ENCODE results near the gene FLOT1. TPM values are rescaled to one million over a fixed set of nuclear protein-coding genes. Genes with fewer than 3 reads are reported as not detected.

The FLOT1 gene
- total and polyA plus RNA-seq, 9 of the 15 experiments (the other 6 are each of a cell fraction or from before 2014, with no cell fraction given): 11.7 to 149 (median 118) TPM

DNA sequence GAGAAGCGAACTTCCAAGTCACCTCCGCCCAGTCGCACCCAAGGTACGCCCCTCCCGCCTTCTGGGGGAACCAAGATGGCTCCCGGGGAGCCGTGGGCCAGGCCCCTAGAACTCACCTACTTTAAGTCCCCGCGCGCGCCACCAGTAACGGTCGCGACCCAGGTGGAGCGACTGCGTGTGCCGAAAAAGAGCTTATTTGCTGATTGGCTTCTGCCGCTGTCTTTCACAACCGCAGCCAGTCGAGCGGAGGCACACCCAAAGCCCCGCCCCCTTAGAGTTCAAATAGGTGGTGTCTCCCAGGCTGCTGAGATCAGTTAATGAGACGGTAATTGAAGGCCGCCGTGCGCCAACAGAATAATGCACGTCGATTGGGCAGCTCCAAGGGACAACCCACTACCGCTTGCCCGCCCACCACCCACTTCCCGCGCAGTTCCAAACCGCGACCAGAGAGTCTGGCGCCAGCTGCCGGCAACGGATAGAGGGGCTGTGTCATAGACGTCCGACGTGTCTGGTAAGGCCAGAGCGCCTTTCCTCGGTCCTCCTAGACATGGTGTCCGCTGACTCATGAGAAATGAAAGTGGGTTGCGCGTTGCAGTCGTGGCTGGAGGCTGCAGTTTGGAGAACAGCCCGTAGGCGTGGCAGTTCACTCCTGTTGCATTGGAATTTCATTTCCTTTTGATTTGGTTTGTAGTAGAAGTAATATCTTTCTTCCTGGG is 25.2 kb downstream of the FLOT1 start, which contains the start of gene MDC1 (continued):
- TF ChIP-seq KLF6 (CRISPR knock-in tag; IDR thresholded peaks at IDR 0.05; ENCODE audit: borderline replicate concordance): peak; percentile 96
- peak; percentile 92; the same call in 1 of the 2 replicates for TF ChIP-seq RNF2 (IDR thresholded peaks at IDR 0.05)
- no peak for TF ChIP-seq THRAP3 (IDR thresholded peaks at IDR 0.05; ENCODE audit: borderline replicate concordance)
- TF ChIP-seq ZNF431 (CRISPR knock-in tag; IDR thresholded peaks at IDR 0.05): 0 out of 2 replicates have a peak, but pooled peaks have one; percentile 63
- TF ChIP-seq, protein P1, sequence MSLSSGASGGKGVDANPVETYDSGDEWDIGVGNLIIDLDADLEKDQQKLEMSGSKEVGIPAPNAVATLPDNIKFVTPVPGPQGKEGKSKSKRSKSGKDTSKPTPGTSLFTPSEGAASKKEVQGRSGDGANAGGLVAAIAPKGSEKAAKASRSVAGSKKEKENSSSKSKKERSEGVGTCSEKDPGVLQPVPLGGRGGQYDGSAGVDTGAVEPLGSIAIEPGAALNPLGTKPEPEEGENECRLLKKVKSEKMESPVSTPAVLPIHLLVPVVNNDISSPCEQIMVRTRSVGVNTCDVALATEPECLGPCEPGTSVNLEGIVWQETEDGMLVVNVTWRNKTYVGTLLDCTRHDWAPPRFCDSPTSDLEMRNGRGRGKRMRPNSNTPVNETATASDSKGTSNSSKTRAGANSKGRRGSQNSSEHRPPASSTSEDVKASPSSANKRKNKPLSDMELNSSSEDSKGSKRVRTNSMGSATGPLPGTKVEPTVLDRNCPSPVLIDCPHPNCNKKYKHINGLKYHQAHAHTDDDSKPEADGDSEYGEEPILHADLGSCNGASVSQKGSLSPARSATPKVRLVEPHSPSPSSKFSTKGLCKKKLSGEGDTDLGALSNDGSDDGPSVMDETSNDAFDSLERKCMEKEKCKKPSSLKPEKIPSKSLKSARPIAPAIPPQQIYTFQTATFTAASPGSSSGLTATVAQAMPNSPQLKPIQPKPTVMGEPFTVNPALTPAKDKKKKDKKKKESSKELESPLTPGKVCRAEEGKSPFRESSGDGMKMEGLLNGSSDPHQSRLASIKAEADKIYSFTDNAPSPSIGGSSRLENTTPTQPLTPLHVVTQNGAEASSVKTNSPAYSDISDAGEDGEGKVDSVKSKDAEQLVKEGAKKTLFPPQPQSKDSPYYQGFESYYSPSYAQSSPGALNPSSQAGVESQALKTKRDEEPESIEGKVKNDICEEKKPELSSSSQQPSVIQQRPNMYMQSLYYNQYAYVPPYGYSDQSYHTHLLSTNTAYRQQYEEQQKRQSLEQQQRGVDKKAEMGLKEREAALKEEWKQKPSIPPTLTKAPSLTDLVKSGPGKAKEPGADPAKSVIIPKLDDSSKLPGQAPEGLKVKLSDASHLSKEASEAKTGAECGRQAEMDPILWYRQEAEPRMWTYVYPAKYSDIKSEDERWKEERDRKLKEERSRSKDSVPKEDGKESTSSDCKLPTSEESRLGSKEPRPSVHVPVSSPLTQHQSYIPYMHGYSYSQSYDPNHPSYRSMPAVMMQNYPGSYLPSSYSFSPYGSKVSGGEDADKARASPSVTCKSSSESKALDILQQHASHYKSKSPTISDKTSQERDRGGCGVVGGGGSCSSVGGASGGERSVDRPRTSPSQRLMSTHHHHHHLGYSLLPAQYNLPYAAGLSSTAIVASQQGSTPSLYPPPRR (CRISPR knock-in tag; IDR thresholded peaks at IDR 0.05; ENCODE audit: borderline replicate concordance): peak; percentile 94
- TF ChIP-seq NFE2L1 (tag; IDR thresholded peaks at IDR 0.05; ENCODE audit: borderline replicate concordance, low read depth): no peak
- TF ChIP-seq KDM4B (IDR thresholded peaks at IDR 0.05; ENCODE audit: borderline replicate concordance in 2 of 2, low read depth in 1 of 2): peak in 1 of 2 experiments; percentile 69; a peak in 2 of 4 replicates
- TF ChIP-seq, protein P2, sequence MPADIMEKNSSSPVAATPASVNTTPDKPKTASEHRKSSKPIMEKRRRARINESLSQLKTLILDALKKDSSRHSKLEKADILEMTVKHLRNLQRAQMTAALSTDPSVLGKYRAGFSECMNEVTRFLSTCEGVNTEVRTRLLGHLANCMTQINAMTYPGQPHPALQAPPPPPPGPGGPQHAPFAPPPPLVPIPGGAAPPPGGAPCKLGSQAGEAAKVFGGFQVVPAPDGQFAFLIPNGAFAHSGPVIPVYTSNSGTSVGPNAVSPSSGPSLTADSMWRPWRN (IDR thresholded peaks at IDR 0.05; ENCODE audit: low read depth): peak; percentile 96
- TF ChIP-seq, protein P3, sequence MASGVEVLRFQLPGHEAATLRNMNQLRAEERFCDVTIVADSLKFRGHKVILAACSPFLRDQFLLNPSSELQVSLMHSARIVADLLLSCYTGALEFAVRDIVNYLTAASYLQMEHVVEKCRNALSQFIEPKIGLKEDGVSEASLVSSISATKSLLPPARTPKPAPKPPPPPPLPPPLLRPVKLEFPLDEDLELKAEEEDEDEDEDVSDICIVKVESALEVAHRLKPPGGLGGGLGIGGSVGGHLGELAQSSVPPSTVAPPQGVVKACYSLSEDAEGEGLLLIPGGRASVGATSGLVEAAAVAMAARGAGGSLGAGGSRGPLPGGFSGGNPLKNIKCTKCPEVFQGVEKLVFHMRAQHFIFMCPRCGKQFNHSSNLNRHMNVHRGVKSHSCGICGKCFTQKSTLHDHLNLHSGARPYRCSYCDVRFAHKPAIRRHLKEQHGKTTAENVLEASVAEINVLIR (CRISPR knock-in tag; IDR thresholded peaks at IDR 0.05): peak; percentile 66
- TF ChIP-seq, protein P4, sequence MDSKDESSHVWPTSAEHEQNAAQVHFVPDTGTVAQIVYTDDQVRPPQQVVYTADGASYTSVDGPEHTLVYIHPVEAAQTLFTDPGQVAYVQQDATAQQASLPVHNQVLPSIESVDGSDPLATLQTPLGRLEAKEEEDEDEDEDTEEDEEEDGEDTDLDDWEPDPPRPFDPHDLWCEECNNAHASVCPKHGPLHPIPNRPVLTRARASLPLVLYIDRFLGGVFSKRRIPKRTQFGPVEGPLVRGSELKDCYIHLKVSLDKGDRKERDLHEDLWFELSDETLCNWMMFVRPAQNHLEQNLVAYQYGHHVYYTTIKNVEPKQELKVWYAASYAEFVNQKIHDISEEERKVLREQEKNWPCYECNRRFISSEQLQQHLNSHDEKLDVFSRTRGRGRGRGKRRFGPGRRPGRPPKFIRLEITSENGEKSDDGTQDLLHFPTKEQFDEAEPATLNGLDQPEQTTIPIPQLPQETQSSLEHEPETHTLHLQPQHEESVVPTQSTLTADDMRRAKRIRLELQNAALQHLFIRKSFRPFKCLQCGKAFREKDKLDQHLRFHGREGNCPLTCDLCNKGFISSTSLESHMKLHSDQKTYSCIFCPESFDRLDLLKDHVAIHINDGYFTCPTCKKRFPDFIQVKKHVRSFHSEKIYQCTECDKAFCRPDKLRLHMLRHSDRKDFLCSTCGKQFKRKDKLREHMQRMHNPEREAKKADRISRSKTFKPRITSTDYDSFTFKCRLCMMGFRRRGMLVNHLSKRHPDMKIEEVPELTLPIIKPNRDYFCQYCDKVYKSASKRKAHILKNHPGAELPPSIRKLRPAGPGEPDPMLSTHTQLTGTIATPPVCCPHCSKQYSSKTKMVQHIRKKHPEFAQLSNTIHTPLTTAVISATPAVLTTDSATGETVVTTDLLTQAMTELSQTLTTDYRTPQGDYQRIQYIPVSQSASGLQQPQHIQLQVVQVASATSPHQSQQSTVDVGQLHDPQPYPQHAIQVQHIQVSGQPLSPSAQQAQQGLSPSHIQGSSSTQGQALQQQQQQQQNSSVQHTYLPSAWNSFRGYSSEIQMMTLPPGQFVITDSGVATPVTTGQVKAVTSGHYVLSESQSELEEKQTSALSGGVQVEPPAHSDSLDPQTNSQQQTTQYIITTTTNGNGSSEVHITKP (IDR thresholded peaks at IDR 0.05; ENCODE audit: partially characterized antibody): peak; percentile 77
- TF ChIP-seq, protein P5, sequence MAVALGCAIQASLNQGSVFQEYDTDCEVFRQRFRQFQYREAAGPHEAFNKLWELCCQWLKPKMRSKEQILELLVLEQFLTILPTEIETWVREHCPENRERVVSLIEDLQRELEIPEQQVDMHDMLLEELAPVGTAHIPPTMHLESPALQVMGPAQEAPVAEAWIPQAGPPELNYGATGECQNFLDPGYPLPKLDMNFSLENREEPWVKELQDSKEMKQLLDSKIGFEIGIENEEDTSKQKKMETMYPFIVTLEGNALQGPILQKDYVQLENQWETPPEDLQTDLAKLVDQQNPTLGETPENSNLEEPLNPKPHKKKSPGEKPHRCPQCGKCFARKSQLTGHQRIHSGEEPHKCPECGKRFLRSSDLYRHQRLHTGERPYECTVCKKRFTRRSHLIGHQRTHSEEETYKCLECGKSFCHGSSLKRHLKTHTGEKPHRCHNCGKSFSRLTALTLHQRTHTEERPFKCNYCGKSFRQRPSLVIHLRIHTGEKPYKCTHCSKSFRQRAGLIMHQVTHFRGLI (CRISPR knock-in tag; IDR thresholded peaks at IDR 0.05): no peak
- TF ChIP-seq KDM5B (IDR thresholded peaks at IDR 0.05; ENCODE audit: insufficient replicate concordance, low read depth, low read length): peak; percentile 96
- no peak for TF ChIP-seq RBM17 (IDR thresholded peaks at IDR 0.05; ENCODE audit: borderline replicate concordance, low read depth, low read length)
- no peak for TF ChIP-seq PTBP1 (IDR thresholded peaks at IDR 0.05; ENCODE audit: low read depth, low read length)
